WTC11 (cell line): Measurements from ENCODE around the gene KIF3A. TPM values are rescaled to one million over a fixed set of nuclear protein-coding genes. Genes with fewer than 3 reads are reported as not detected.

ENCODE experiments used
- ATAC-seq: fragments of 200-7000 bp; cut with Tn5 transposase; 2 replicates; pipeline ENCODE4 v1.10.0; 2021; ENCODE audit warnings: mild to moderate bottlenecking, moderate library complexity
- CTCF ChIA-PET: fragments of 300-600 bp; sonication (Branson Sonifier 250); formaldehyde crosslinking; loops from one replicate; lab custom pipeline; 2021; ENCODE audit warnings: antibody characterized with exemption; lab: Charles Lee
- POLR2A ChIA-PET: fragments of 350-600 bp; sonication (Branson Sonifier 250); formaldehyde crosslinking; loops from one replicate; lab custom pipeline; 2021; ENCODE audit warnings: antibody characterized with exemption; lab: Charles Lee
- DNase-seq: peaks from one replicate; pipeline ENCODE4 v3.0.0; 2021; ENCODE audit warnings: low spot score
- H3K27ac Mint-ChIP-seq: 2 replicates; pipeline ENCODE4 v1.8.0; 2021; ENCODE audit warnings: mixed read lengths
- H3K27me3 Mint-ChIP-seq: 2 replicates; pipeline ENCODE4 v1.8.0; 2021; ENCODE audit warnings: low read depth, mild to moderate bottlenecking, moderate library complexity, mixed read lengths
- H3K36me3 Mint-ChIP-seq: 2 replicates; pipeline ENCODE4 v1.8.0; 2021; ENCODE audit warnings: mixed read lengths
- H3K4me1 Mint-ChIP-seq: 2 replicates; pipeline ENCODE4 v1.8.0; 2022; ENCODE audit warnings: mixed read lengths
- H3K4me3 Mint-ChIP-seq: 2 replicates; pipeline ENCODE4 v1.8.0; 2021; ENCODE audit warnings: mild to moderate bottlenecking, moderate library complexity, mixed read lengths
- H3K9me3 Mint-ChIP-seq: 2 replicates; pipeline ENCODE4 v1.8.0; 2021; ENCODE audit warnings: mixed read lengths
- ESRRA ChIP-seq: sonication (generic); formaldehyde crosslinking; IDR thresholded peaks from 2 replicates; pipeline ENCODE4 v1.8.1; 2022; ENCODE audit warnings: mild to moderate bottlenecking, missing genetic modification reagents, borderline replicate concordance
- FOXK1 ChIP-seq: sonication (generic); formaldehyde crosslinking; IDR thresholded peaks from 2 replicates; pipeline ENCODE4 v1.8.0; 2022; ENCODE audit warnings: mild to moderate bottlenecking, moderate library complexity, missing genetic modification reagents
- GABPB1 ChIP-seq: sonication (generic); formaldehyde crosslinking; IDR thresholded peaks from 2 replicates; pipeline ENCODE4 v1.8.1; 2023; ENCODE audit warnings: mild to moderate bottlenecking, missing genetic modification reagents
- IRF1 ChIP-seq: sonication (generic); formaldehyde crosslinking; IDR thresholded peaks from 2 replicates; pipeline ENCODE4 v1.8.0; 2023; ENCODE audit warnings: missing genetic modification reagents
- IRF2 ChIP-seq: sonication (generic); formaldehyde crosslinking; IDR thresholded peaks from 2 replicates; pipeline ENCODE4 v1.8.0; 2022; ENCODE audit warnings: low read depth, missing genetic modification reagents, borderline replicate concordance
- KAT7 ChIP-seq: sonication (generic); formaldehyde crosslinking; IDR thresholded peaks from 2 replicates; pipeline ENCODE4 v1.8.1; 2023; ENCODE audit warnings: missing genetic modification reagents, mild to moderate bottlenecking, borderline replicate concordance
- MLX ChIP-seq: sonication (generic); formaldehyde crosslinking; IDR thresholded peaks from 2 replicates; pipeline ENCODE4 v1.8.1; 2023; ENCODE audit warnings: mild to moderate bottlenecking, missing genetic modification reagents, moderate library complexity
- MYBL2 ChIP-seq: sonication (generic); formaldehyde crosslinking; IDR thresholded peaks from 2 replicates; pipeline ENCODE4 v1.8.1; 2023; ENCODE audit warnings: mild to moderate bottlenecking, moderate library complexity, missing genetic modification reagents
- NFE2L1 ChIP-seq: sonication (generic); formaldehyde crosslinking; IDR thresholded peaks from 2 replicates; pipeline ENCODE4 v1.8.1; 2023; ENCODE audit warnings: missing genetic modification reagents
- NFYB ChIP-seq: sonication (generic); formaldehyde crosslinking; conservative IDR thresholded peaks from 2 replicates; pipeline ENCODE4 v1.8.0; 2022; ENCODE audit warnings: low read depth, missing genetic modification reagents
- NR1H2 ChIP-seq: sonication (generic); formaldehyde crosslinking; IDR thresholded peaks from 2 replicates; pipeline ENCODE4 v1.9.0; 2021; ENCODE audit warnings: mild to moderate bottlenecking, moderate library complexity, missing genetic modification reagents
- RELA ChIP-seq: sonication (generic); formaldehyde crosslinking; IDR thresholded peaks from 2 replicates; pipeline ENCODE4 v1.8.1; 2022; ENCODE audit warnings: missing genetic modification reagents, mild to moderate bottlenecking, borderline replicate concordance
- SMAD3 ChIP-seq: sonication (generic); formaldehyde crosslinking; IDR thresholded peaks from 2 replicates; pipeline ENCODE4 v1.8.0; 2022; ENCODE audit warnings: missing genetic modification reagents, mild to moderate bottlenecking, borderline replicate concordance
- SMAD4 ChIP-seq: sonication (generic); formaldehyde crosslinking; IDR thresholded peaks from 2 replicates; pipeline ENCODE4 v1.8.0; 2022; ENCODE audit warnings: mild to moderate bottlenecking, missing genetic modification reagents
- TEAD1 ChIP-seq: sonication (generic); formaldehyde crosslinking; IDR thresholded peaks from 2 replicates; pipeline ENCODE4 v1.8.0; 2022; ENCODE audit warnings: mild to moderate bottlenecking, missing genetic modification reagents
- TEAD4 ChIP-seq: sonication (generic); formaldehyde crosslinking; IDR thresholded peaks from 2 replicates; pipeline ENCODE4 v1.8.0; 2022; ENCODE audit warnings: mild to moderate bottlenecking, missing genetic modification reagents
- USF1 ChIP-seq: sonication (generic); formaldehyde crosslinking; IDR thresholded peaks from 2 replicates; pipeline ENCODE4 v1.8.0; 2022; ENCODE audit warnings: mild to moderate bottlenecking, missing genetic modification reagents
- ZNF263 ChIP-seq: sonication (generic); formaldehyde crosslinking; IDR thresholded peaks from 2 replicates; pipeline ENCODE4 v1.8.1; 2022; ENCODE audit warnings: low read depth, mild to moderate bottlenecking, moderate library complexity, missing genetic modification reagents
- ZNF317 ChIP-seq: sonication (generic); formaldehyde crosslinking; IDR thresholded peaks from 2 replicates; pipeline ENCODE4 v1.8.1; 2023; ENCODE audit warnings: low read depth, mild to moderate bottlenecking, moderate library complexity, missing genetic modification reagents, borderline replicate concordance
- total RNA-seq: library from RNA; stranded (reverse); gene quantifications from 3 replicates; pipeline ENCODE4 v1.2.3, GENCODE V29; 2021
- TF ChIP-seq, protein P1 (sequence below): sonication (generic); formaldehyde crosslinking; IDR thresholded peaks from 2 replicates; pipeline ENCODE4 v1.8.1; 2023; ENCODE audit warnings: mild to moderate bottlenecking, moderate library complexity, missing genetic modification reagents
- TF ChIP-seq, protein P2 (sequence below): sonication (generic); formaldehyde crosslinking; IDR thresholded peaks from 2 replicates; pipeline ENCODE4 v1.8.1; 2022; ENCODE audit warnings: low read depth, mild to moderate bottlenecking, moderate library complexity, missing genetic modification reagents, borderline replicate concordance
- TF ChIP-seq, protein P3 (sequence below): sonication (generic); formaldehyde crosslinking; IDR thresholded peaks from 2 replicates; pipeline ENCODE4 v1.8.1; 2022; ENCODE audit warnings: low read depth, missing genetic modification reagents, borderline replicate concordance
- TF ChIP-seq, protein P4 (sequence below): fragments of 250-450 bp; sonication (Bioruptor Pico); IDR thresholded peaks from 2 replicates; pipeline ENCODE4 v1.9.0; 2021; ENCODE audit warnings: mild to moderate bottlenecking

The KIF3A gene
- total RNA-seq, 1 experiment from 2014 or later = 10.1 TPM

GRCh38 chr5:132785365-132785764 is 48.0 kb upstream of the KIF3A start:
- DNase-seq = no peak
- Mint-ChIP-seq H3K4me1 (peaks cover 6% of the 10 kb centered on the region; the same call in 1 of the 2 replicates), H3K4me3 (no peak overlapping the region)
- TF ChIP-seq KAT7 (CRISPR knock-in tag) = no peak
- TF ChIP-seq TEAD4 (CRISPR knock-in tag) = no peak
- TF ChIP-seq, protein P1, sequence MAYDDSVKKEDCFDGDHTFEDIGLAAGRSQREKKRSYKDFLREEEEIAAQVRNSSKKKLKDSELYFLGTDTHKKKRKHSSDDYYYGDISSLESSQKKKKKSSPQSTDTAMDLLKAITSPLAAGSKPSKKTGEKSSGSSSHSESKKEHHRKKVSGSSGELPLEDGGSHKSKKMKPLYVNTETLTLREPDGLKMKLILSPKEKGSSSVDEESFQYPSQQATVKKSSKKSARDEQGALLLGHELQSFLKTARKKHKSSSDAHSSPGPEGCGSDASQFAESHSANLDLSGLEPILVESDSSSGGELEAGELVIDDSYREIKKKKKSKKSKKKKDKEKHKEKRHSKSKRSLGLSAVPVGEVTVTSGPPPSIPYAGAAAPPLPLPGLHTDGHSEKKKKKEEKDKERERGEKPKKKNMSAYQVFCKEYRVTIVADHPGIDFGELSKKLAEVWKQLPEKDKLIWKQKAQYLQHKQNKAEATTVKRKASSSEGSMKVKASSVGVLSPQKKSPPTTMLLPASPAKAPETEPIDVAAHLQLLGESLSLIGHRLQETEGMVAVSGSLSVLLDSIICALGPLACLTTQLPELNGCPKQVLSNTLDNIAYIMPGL (CRISPR knock-in tag) = no peak
- no peak for TF ChIP-seq TEAD1
- TF ChIP-seq, protein P2, sequence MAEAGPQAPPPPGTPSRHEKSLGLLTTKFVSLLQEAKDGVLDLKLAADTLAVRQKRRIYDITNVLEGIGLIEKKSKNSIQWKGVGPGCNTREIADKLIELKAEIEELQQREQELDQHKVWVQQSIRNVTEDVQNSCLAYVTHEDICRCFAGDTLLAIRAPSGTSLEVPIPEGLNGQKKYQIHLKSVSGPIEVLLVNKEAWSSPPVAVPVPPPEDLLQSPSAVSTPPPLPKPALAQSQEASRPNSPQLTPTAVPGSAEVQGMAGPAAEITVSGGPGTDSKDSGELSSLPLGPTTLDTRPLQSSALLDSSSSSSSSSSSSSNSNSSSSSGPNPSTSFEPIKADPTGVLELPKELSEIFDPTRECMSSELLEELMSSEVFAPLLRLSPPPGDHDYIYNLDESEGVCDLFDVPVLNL (CRISPR knock-in tag) = no peak
- no peak for TF ChIP-seq ESRRA (CRISPR knock-in tag)
- no peak for TF ChIP-seq FOXK1 (CRISPR knock-in tag)
- TF ChIP-seq MLX (CRISPR knock-in tag) = no peak
- no peak for TF ChIP-seq NFE2L1 (CRISPR knock-in tag)
- TF ChIP-seq NFYB = no peak
- no peak for TF ChIP-seq RELA (CRISPR knock-in tag)
- TF ChIP-seq IRF2 (CRISPR knock-in tag) = no peak
- TF ChIP-seq, all 79 proteins: peak for 0
- H3K27me3 Mint-ChIP-seq = peaks cover 14% of the 10 kb centered on the region
- H3K27ac Mint-ChIP-seq = no peak overlapping the region
- peaks cover 6% of the 10 kb centered on the region for H3K9me3 Mint-ChIP-seq
- POLR2A ChIA-PET = no interaction called here
- no peak for ATAC-seq
- CTCF ChIA-PET = interaction anchor here (0.7 to 1.4 kb wide), 4 partner anchors 22 to 636 kb away, joined by 3 to 4 read pairs (median 3); partner anchors contain the start of gene CCNI2
- H3K36me3 Mint-ChIP-seq = no peaks in the 10 kb centered on the region

- DNase-seq (no peak), ATAC-seq (no peak)
- POLR2A ChIA-PET = no interaction called here
- Mint-ChIP-seq H3K4me3 (no peak overlapping the region), H3K4me1 (peaks cover 13% of the 10 kb centered on the region), H3K9me3 (peaks cover 6% of the 10 kb centered on the region), H3K27me3 (peaks cover 38% of the 10 kb centered on the region), H3K27ac (no peak overlapping the region), H3K36me3 (no peaks in the 10 kb centered on the region)
- CTCF ChIA-PET = interaction anchor here (1.4 kb wide), 1 partner anchor 25 kb away, joined by 5 read pairs; no protein-coding TSS in a partner anchor
- no peak for TF ChIP-seq SMAD3
- TF ChIP-seq USF1 = no peak
- TF ChIP-seq IRF1 (CRISPR knock-in tag) = no peak
- TF ChIP-seq ZNF317 (CRISPR knock-in tag) = no peak
- TF ChIP-seq ZNF263 (CRISPR knock-in tag) = no peak
- TF ChIP-seq, protein P3, sequence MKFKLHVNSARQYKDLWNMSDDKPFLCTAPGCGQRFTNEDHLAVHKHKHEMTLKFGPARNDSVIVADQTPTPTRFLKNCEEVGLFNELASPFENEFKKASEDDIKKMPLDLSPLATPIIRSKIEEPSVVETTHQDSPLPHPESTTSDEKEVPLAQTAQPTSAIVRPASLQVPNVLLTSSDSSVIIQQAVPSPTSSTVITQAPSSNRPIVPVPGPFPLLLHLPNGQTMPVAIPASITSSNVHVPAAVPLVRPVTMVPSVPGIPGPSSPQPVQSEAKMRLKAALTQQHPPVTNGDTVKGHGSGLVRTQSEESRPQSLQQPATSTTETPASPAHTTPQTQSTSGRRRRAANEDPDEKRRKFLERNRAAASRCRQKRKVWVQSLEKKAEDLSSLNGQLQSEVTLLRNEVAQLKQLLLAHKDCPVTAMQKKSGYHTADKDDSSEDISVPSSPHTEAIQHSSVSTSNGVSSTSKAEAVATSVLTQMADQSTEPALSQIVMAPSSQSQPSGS = no peak
- no peak for TF ChIP-seq GABPB1 (CRISPR knock-in tag)
- TF ChIP-seq NR1H2 (CRISPR knock-in tag) = no peak
- no peak for TF ChIP-seq SMAD4 (CRISPR knock-in tag)
- TF ChIP-seq, protein P4, sequence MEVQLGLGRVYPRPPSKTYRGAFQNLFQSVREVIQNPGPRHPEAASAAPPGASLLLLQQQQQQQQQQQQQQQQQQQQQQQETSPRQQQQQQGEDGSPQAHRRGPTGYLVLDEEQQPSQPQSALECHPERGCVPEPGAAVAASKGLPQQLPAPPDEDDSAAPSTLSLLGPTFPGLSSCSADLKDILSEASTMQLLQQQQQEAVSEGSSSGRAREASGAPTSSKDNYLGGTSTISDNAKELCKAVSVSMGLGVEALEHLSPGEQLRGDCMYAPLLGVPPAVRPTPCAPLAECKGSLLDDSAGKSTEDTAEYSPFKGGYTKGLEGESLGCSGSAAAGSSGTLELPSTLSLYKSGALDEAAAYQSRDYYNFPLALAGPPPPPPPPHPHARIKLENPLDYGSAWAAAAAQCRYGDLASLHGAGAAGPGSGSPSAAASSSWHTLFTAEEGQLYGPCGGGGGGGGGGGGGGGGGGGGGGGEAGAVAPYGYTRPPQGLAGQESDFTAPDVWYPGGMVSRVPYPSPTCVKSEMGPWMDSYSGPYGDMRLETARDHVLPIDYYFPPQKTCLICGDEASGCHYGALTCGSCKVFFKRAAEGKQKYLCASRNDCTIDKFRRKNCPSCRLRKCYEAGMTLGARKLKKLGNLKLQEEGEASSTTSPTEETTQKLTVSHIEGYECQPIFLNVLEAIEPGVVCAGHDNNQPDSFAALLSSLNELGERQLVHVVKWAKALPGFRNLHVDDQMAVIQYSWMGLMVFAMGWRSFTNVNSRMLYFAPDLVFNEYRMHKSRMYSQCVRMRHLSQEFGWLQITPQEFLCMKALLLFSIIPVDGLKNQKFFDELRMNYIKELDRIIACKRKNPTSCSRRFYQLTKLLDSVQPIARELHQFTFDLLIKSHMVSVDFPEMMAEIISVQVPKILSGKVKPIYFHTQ (CRISPR knock-in tag) = no peak
- no peak for TF ChIP-seq MYBL2 (CRISPR knock-in tag)
These were observed 44.8 kb upstream of the KIF3A start for GRCh38 chr5:132782101-132782500.
